ENCODE data around the gene MRPL49.
"Not testable (repeated sequence)": the region's sequence is repeated elsewhere in the genome, so short reads cannot be mapped to it uniquely, and the experiment has no call there.

The MRPL49 gene

DNA sequence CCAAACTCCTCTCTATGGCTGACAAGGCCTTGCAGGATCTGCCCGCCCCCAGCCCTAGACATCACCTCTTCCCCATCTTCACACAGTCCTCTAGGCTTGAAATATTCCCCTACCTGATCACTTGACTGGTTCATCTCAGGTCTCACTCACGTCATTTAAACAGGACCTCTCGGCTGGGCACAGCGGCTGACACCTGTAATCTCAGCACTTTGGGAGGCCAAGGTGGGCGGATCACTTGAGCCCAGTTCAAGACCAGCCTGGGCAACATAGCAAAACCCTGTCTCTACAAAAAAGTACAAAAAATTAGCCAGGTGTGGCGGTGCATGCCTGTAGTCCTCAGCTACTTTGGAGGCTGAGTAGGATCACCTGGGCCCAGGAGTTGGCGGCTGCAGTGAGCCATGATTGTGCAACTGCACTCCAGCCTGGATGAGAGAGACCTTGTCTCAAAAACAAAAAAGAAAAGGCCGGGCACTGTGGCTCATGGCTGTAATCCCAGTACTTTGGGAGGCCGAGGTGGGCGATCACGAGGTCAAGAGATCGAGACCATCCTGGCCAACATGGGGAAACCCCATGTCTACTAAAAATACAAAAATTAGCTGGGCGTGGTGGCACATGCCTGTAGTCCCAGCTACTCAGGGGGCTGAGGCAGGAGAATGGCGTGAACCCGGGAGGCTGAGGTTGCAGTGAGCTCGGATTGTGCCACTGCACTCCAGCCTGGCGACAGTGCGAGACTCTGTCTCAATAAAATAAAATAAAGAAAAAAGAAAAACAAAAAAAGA lies 3.0 kb upstream of the MRPL49 start:
- DNase-seq: not testable (repeated sequence)

DNA sequence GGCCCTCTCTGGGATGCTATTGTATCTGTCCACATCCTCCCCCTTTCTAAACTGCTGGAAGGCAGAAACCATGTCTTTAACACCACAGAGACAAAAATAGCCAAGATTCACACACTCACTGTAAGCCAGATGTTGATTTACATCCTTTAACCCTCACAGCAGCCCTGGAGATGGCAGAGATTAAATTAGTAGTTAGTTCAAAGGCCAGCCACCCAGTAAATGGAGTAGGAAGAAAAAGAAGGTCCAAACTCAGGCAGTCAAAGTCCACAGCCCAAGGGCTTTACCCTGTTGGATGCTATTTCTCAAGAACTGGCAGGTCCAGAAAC lies 2.5 kb upstream of the MRPL49 start:
- DNase-seq: no peak

DNA sequence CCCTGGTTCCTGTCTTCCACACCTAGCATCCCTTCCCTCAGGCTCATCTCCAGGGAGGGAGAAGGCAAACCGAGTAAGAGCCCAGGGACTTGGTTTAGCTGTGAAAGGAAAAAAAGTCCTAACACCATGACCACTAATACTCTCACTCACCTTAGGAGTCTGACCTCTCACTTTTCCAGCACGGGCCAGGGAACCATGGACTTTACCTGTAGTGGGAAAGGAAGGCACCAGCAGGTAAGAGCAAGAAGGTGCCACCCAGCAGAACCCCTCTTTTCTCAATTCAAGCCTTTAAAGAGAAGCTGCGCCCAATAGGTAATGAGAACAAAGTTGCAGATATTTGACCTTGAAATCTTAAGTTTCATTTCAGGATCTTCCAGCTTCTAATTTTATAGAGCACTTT lies 1.3 kb upstream of the MRPL49 start:
- DNase-seq: no peak

DNA sequence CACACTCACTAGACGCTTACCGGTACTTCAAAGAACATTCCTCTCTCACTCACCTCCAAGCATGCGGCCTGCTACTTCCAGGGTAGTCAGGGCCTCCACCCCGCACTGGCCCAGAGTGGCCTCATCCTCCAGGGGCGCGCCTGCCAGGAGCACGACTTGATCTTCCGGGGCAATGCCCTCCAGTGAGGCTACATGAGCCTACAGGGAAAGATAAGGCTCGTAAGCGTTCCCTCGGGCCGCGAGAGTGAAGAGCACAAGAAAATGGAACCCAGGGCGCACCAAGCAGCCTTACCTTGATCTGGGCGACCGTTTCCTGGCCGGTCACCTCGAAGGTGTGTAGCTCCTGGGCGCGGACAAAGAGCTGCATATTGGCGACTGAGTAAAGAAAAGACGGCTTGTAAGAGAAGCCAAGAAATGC lies 665 bp upstream of the MRPL49 start:
- DNase-seq: no peak

GRCh38 chr11:65124480-65125196 lies 2.5 kb downstream of the MRPL49 start:
- no peak for DNase-seq

GRCh38 chr11:65125197-65126056 lies 3.3 kb downstream of the MRPL49 start:
- no peak for DNase-seq

- no peak for DNase-seq
These were observed 4.6 kb downstream of the MRPL49 start for GRCh38 chr11:65126624-65127274.

- no peak for DNase-seq
These were observed 5.5 kb downstream of the MRPL49 start for GRCh38 chr11:65127473-65128181.

- DNase-seq: no peak
These were observed 6.3 kb downstream of the MRPL49 start for GRCh38 chr11:65128182-65129145.

GRCh38 chr11:65129649-65130441 lies 7.7 kb downstream of the MRPL49 start:
- DNase-seq: no peak

GRCh38 chr11:65130631-65131416 lies 8.7 kb downstream of the MRPL49 start:
- no peak for DNase-seq

DNA sequence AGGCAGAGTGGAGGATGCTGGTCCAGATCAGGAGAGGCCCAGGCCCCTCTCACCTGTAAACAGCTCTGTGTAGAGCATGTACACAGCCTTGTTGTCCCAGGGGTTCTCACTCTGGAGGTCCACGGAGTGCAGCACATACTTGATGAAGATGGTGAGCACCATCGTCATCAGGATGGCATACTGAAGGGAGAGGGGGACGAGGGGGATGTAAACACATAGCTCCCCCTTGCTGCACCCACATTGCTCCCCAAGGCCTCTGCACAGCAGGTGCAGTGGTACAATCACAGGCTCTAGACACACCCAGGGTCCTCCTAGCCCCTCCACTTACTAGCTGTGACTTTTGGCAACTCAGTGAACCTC lies 9.3 kb downstream of the MRPL49 start:
- no peak for DNase-seq

DNA sequence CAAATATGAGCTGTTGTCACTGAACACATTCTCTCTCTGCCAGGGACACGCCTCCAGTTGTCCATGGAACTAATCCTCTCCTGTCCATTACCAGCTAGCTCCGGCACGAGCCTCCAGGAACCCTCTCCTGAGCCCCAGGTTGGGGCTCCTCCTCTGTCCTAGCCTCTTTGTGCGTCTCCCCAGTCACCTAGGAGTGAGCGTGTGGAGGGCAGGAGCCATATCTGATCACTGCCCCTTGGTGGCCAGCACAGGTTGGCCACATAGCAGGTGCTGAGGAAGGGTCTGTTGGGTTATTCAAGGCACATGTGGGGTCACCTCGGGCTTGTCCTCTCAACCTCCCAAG lies 9.7 kb downstream of the MRPL49 start:
- DNase-seq: no peak

DNA sequence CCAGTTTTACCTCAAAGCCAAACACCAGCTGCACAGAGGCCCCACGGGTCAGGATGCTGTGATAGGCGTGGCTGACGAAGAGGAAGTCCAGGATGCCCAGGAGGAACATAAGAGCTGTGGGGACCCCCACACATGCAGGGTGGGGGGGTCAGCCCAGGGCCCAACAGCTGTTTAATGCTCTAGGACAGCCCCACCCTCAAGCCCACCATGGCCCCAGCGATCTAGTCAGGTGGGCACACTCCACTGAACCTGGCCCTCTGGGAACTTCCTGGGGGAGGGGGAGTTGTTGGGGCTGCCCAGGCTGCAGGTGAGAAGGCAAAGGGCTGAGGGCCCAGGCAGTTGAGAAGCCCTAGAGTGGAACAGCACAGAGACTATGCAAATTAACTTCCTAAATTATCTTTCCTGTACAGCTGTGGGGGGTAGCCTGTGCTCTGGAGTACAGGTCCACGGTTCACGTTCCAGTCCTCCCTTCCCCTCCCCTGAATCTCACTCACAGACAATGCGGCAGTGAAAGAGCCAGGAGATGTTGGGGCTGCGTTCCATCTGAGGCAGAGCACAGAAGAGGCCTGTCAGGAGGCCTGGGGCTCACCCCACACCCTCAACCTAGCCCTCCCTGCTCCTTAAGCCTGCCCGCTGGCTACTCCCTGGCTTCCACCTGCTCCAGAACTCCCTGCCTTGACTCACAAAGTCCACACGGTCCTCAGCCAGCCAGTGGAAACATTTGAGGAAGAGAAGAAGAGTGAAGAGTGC lies 10.3 kb downstream of the MRPL49 start:
- DNase-seq: no peak

GRCh38 chr11:65132988-65133700 lies 11.0 kb downstream of the MRPL49 start:
- no peak for DNase-seq

DNA sequence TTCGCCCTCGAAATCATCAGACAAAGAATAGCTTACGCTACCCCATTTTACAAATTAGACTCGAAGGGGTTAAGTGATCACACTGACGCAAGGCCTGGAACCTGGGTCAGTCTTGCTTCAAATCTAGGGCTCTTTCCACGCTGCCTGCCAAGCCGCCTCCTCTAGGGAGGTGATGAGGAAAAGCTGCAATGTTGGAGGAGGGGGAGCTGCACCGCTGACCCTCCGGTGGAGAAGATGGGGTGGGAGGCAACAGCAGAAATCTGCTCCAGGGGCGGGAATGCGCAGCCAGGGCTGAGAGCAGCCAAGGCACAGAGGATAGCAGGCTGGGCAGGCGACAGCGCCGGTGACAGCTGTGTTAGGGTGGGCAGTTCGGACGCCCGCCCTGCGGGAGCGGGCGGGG lies 11.6 kb downstream of the MRPL49 start:
- DNase-seq: no peak

DNA sequence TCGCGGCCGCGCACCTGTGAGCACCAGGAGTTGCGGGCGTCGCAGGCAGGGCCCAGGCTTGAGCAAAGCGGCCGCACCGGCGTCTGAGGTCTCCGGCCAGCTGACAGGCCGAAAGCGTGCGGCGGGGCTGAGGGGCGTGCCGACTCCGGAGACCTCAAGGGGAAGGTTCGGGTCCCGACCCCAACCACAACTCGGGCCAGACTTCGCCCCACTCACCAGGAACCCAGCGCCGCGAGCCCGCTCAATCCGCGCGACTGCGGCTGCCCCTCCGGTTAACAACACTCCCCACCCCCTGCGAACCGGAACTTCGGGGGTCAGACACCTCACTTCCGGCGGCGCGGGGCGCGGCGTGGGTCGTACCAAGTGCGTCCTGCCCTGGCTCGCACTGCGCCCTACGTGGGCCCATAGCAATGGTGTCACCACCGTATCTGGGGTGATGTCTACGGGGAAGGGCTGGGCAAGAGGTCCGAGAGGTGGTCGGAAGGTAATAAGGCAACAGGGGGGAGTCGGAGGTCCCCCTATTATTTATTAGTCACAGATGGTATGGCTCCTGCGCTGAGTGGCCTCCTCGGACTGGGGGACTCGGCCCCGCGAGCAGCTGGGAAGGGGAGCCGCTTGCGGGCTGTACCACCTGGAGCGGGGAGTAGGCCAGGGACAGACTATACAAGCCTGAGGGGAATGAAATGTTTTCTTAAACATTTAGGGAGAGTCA lies 12.3 kb downstream of the MRPL49 start, which contains the start of gene SYVN1:
Gene SYVN1, minus strand, starts transcription at position 280 of the 712 bp plus-strand sequence. CDS start 918 bp downstream, outside the sequence.
- DNase-seq: peak; percentile 89

All from T-helper 9 cell (primary cell).